Body of pancreas (tissue), 4 donors: ENCODE data around the gene PHYKPL.

Experiments used
- CTCF ChIP-seq, 7 experiments: fragments of 450-650 bp in 4 of 7; fragments of 200-600 bp in 3 of 7; sonication (generic) in 3 of 7; IDR thresholded peaks; one replicate each; pipeline ENCODE4 v1.5.1; 2016 to 2019; ENCODE audit warnings: antibody characterized with exemption in 7 of 7
- POLR2A ChIP-seq, 3 donors: fragments of 450-650 bp; IDR thresholded peaks; one replicate each; pipeline ENCODE4 v1.6.1; 2016; ENCODE audit warnings: antibody characterized with exemption in 3 of 3, mild to moderate bottlenecking in 2 of 3

- TF ChIP-seq CTCF (IDR thresholded peaks at IDR 0.05) = no peak
- TF ChIP-seq POLR2A (IDR thresholded peaks at IDR 0.05) = no peak
These were observed 10.7 kb downstream of the PHYKPL start for GRCh38 chr5:178221853-178222252.
